Esophagus muscularis mucosa (tissue), 4 donors: ENCODE results near the gene WDR38. TPM values are rescaled to one million over a fixed set of nuclear protein-coding genes. Genes with fewer than 3 reads are reported as not detected.

Experiments used
- DNase-seq: peaks from one replicate; pipeline ENCODE4 v3.0.0-alpha.2; 2017; ENCODE audit errors: extremely low spot score
- H3K27ac ChIP-seq, 4 donors: fragments of 200-600 bp; sonication (generic); replicated peaks in 1 of 4; 1 replicate in 3 of 4; 2 replicates in 1 of 4; pipeline ENCODE4 v1.5.1; 2016 to 2019; ENCODE audit warnings: mild to moderate bottlenecking in 1 of 4
- H3K27me3 ChIP-seq, 4 donors: fragments of 200-600 bp; sonication (generic); one replicate each; pipeline versions ENCODE4 v1.5.1 to v1.6.0; 2016 to 2019
- H3K36me3 ChIP-seq, 4 donors: fragments of 200-600 bp; sonication (generic); one replicate each; pipeline ENCODE4 v1.5.1; 2016 to 2019
- H3K4me1 ChIP-seq, 4 donors: fragments of 200-600 bp; sonication (generic); one replicate each; pipeline ENCODE4 v1.5.1; 2016 to 2019
- H3K4me3 ChIP-seq, 4 donors: fragments of 200-600 bp; sonication (generic); 1 replicate in 2 of 4; 2 replicates in 2 of 4; pipeline ENCODE4 v1.5.1; 2016 to 2019; ENCODE audit warnings: mild to moderate bottlenecking in 4 of 4, moderate library complexity in 1 of 4
- H3K9me3 ChIP-seq, 4 donors: fragments of 200-600 bp; sonication (generic); 1 replicate in 3 of 4; 2 replicates in 1 of 4; pipeline ENCODE4 v1.5.1; 2016 to 2019
- EP300 ChIP-seq: sonication (generic); formaldehyde crosslinking; IDR thresholded peaks from one replicate; pipeline ENCODE4 v1.6.1; 2017; ENCODE audit warnings: antibody characterized with exemption
- POLR2A ChIP-seq: fragments of 450-650 bp; IDR thresholded peaks from one replicate; pipeline ENCODE4 v1.6.1; 2017; ENCODE audit warnings: antibody characterized with exemption, moderate library complexity, mild to moderate bottlenecking, low read depth
- POLR2AphosphoS5 ChIP-seq, 2 donors: sonication (generic); formaldehyde crosslinking; IDR thresholded peaks; one replicate each; pipeline ENCODE4 v1.6.1; 2017; ENCODE audit warnings: antibody characterized with exemption in 2 of 2
- WGBS: methylation state at CpG from one replicate; pipeline ENCODE4 v1.1.5; 2018; 5-methylcytosine and 5-hydroxymethylcytosine counted together
- intact Hi-C: fragments of 100-400 bp; cut with DNase I; formaldehyde crosslinking; loops from one replicate; pipeline ENCODE4 v1.15.1; 2023
- total RNA-seq, 4 donors: library from RNA; depleted of rRNA; stranded (reverse); fragments of >200 nt; gene quantifications; one replicate each; pipeline versions ENCODE4 v1.1.0 to v1.2.1, GENCODE V29; 2016
- TF ChIP-seq, protein P1 (sequence below), 3 experiments: fragments of 200-600 bp in 2 of 3; fragments of 450-650 bp in 1 of 3; sonication (generic) in 2 of 3; IDR thresholded peaks; one replicate each; pipeline ENCODE4 v1.5.1; 2017 to 2019; ENCODE audit warnings: antibody characterized with exemption in 3 of 3, mild to moderate bottlenecking in 2 of 3, moderate library complexity in 1 of 3

The WDR38 gene
- total RNA-seq, 4 donors from 2014 or later, result 0.32 TPM; not detected in 3

- DNase-seq, result no peak
- peaks cover 5 to 15% (median 11%) of the 10 kb centered on the region in 4 donors for H3K4me1 ChIP-seq
- no peak overlapping the region for H3K4me3 ChIP-seq
- H3K27ac ChIP-seq, result no peak overlapping the region
- intact Hi-C loops, result no loop called here
- TF ChIP-seq POLR2A (no peak), EP300 (no peak), POLR2AphosphoS5 (IDR thresholded peaks at IDR 0.05) (no peak)
- TF ChIP-seq, protein P1, sequence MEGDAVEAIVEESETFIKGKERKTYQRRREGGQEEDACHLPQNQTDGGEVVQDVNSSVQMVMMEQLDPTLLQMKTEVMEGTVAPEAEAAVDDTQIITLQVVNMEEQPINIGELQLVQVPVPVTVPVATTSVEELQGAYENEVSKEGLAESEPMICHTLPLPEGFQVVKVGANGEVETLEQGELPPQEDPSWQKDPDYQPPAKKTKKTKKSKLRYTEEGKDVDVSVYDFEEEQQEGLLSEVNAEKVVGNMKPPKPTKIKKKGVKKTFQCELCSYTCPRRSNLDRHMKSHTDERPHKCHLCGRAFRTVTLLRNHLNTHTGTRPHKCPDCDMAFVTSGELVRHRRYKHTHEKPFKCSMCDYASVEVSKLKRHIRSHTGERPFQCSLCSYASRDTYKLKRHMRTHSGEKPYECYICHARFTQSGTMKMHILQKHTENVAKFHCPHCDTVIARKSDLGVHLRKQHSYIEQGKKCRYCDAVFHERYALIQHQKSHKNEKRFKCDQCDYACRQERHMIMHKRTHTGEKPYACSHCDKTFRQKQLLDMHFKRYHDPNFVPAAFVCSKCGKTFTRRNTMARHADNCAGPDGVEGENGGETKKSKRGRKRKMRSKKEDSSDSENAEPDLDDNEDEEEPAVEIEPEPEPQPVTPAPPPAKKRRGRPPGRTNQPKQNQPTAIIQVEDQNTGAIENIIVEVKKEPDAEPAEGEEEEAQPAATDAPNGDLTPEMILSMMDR (IDR thresholded peaks at IDR 0.05), result no peak
- no peaks in the 10 kb centered on the region for H3K9me3 ChIP-seq
- no peaks in the 10 kb centered on the region for H3K36me3 ChIP-seq
- WGBS, result 95% methylated on average over 6 of the region's 6 CpGs
- no peaks in the 10 kb centered on the region for H3K27me3 ChIP-seq
Observed at GRCh38 chr9:124846969-124847368, 6.3 kb upstream of the WDR38 start.

DNA sequence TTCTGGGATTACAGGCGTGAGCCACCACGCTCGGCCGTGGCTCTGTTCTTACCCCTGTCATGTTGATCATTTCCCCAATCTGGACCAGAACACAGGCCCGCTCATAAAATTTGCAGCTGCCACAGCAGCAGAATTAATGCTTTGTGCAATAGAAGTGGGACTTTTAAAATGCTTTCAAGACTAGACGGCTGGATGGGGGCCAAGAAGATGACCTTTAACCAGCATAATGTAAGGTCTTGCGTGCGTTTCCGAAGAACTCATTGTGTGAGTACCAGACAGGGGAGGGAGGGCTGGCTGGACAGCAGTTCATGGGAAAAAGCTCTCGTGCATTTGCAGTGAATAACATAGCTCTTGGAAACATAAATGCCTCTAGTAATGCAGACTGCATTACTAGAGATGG is 3.5 kb upstream of the WDR38 start:
- H3K27me3 ChIP-seq, result no peaks in the 10 kb centered on the region
- H3K36me3 ChIP-seq, result no peaks in the 10 kb centered on the region
- no peak overlapping the region for H3K27ac ChIP-seq
- H3K4me3 ChIP-seq, result no peak overlapping the region
- no peak for DNase-seq
- WGBS, result 61% methylated on average over 7 of the region's 10 CpGs
- intact Hi-C loops, result loop anchor here (10.0 kb wide), 1 partner anchor 295 kb away; the partner anchor contains the start of gene SCAI
- peak in 1 of 2 donors; percentile 13 for TF ChIP-seq POLR2AphosphoS5 (IDR thresholded peaks at IDR 0.05)
- TF ChIP-seq, protein P1 (IDR thresholded peaks at IDR 0.05), result no peak
- no peaks in the 10 kb centered on the region for H3K9me3 ChIP-seq
- H3K4me1 ChIP-seq, result peaks cover 24 to 31% (median 28%) of the 10 kb centered on the region in 4 donors

GRCh38 chr9:124852121-124852828 is 985 bp upstream of the WDR38 start:
- H3K27me3 ChIP-seq, result no peaks in the 10 kb centered on the region
- no peak for DNase-seq
- intact Hi-C loops, result loop anchor here (10.0 kb wide), 1 partner anchor 293 kb away; the partner anchor contains the start of gene SCAI
- peak overlapping the region; percentile 49 to 63 (median 55) for H3K4me3 ChIP-seq
- H3K4me1 ChIP-seq, result peaks cover 24 to 31% (median 28%) of the 10 kb centered on the region in 4 donors
- H3K27ac ChIP-seq, result peak overlapping the region in 3 of 4 donors; percentile 56 to 68 (median 64)
- no peaks in the 10 kb centered on the region for H3K9me3 ChIP-seq
- H3K36me3 ChIP-seq, result peaks cover 3 to 19% (median 14%) of the 10 kb centered on the region in 4 donors
- WGBS, result 46% methylated on average over 9 of the region's 13 CpGs
- TF ChIP-seq, protein P1 (IDR thresholded peaks at IDR 0.05), result no peak
- TF ChIP-seq EP300 (no peak), POLR2A (no peak), POLR2AphosphoS5 (IDR thresholded peaks at IDR 0.05) (no peak)

DNA sequence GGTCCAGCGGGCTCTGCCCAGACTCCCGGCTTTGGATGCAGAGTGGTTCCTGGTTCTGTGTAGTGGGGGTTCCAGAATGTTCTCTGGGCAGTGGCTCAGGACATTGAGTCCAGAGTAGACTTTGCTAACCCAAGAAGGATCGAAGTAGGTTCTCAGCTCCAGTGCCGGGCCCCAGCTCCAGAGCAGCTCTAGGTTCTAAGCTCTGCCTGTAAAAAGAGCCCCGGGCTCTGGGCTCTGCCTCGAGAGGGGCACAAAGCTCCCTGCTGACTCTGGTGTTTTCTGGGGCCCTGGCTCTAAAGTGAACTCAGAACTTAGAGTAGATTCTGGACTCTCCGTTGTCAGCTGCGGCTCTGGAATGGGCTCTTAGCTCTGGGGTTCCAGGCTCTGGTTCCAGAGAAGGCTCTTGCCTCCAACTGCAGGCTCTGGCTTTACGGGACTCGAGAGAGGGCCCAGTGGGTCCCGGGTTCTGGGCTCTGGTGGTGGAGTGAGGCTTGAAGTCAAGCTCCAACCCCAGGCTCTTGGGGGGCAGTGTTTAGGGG is 414 bp downstream of the WDR38 start:
- Histone ChIP-seq H3K27me3 (no peaks in the 10 kb centered on the region), H3K27ac (peak overlapping the region; percentile 53 to 68 (median 60)), H3K4me1 (peaks cover 24 to 32% (median 28%) of the 10 kb centered on the region in 4 donors), H3K9me3 (no peaks in the 10 kb centered on the region), H3K36me3 (peaks cover 15 to 33% (median 28%) of the 10 kb centered on the region in 4 donors), H3K4me3 (peak overlapping the region; percentile 49 to 63 (median 55))
- WGBS, result 53% methylated on average over 9 of the region's 11 CpGs
- intact Hi-C loops, result loop anchor here (1.0 to 10.0 kb wide), 2 partner anchors 79 to 291 kb away; partner anchors contain the start of gene SCAI
- DNase-seq, result no peak
- TF ChIP-seq, protein P1 (IDR thresholded peaks at IDR 0.05), result no peak
- no peak for TF ChIP-seq POLR2A
- no peak for TF ChIP-seq POLR2AphosphoS5 (IDR thresholded peaks at IDR 0.05)
- no peak for TF ChIP-seq EP300
